Activated effector memory CD4-positive, alpha-beta T cell treated with Interleukin-2 at 50 U/mL for 16 hours (primary cell): Measurements from ENCODE around the gene IL36B.
A peak's percentile ranks its signal among the peaks of the same experiment; 100 is the strongest.
"Not testable (repeated sequence)": the region's sequence is repeated elsewhere in the genome, so short reads cannot be mapped to it uniquely, and the experiment has no call there.

Source experiments
- DNase-seq: peaks from one replicate; pipeline ENCODE4 v3.0.0-alpha.2; 2020

Gene IL36B

DNA sequence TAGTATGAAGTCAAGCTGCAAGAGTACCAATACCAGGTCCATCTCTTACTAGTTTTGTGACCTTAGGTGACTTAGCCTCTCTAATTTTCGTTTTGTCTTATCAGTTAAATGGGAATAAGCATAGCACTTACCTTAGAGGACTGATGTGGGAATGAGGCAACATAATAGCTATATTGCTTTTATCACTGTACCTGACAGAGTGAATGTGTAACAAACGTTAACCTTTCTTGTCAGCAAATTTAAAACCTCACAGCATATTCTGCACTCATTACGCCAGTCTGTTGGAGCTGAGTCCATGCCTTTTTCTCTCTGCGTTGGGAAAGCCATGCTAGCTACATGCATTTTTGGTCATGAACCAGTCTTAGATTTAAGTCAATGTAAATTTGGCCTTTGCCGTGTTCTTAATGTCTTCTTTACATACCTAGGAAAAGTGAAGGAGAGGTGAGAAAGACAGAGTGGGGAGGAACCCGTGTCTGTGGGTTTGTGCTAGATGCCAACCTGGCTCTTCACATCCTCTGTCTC lies at the start of gene IL36B:
Gene IL36B, minus strand, starts transcription at position 472 of the 522 bp plus-strand sequence.
- no peak for DNase-seq

DNA sequence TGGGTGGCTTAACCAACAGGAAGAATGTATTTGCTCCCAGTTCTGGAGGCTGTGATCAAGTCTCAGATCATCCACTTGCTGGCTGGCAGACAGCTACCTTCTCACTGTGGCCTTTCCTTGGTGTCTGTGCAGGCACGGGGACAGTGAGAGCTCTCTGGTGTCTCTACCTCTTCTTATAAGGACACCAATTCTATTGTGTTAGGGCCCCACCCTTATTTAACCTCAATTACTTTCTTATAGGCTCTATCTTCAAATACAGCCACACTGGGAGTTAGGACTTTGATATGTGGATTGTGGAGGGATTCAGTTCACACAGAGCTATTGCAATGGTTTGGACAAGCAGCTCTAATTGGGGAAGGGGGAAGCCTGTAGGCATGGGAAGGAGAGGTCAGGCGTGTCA lies 49.5 kb upstream of the IL36B start:
- no peak for DNase-seq

DNA sequence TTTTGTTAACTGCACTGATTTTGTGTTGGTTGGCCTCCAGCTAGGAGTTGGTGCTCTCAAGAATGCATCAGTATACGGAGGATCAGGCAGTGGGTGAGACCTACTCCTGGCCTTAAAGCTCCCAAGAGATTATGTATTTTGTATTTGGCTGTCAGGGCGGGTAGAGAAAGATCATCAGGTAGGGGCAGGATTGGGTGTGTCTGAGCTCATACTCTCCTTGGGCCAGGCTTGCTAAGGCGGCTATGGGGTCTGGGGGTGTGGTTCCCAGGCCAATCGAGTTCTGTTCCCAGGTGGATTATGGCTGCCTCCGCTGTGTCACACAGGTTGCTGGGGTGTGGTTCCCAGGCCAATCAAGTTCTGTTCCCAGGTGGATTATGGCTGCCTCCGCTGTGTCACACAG lies 45.9 kb upstream of the IL36B start:
- no peak for DNase-seq

DNA sequence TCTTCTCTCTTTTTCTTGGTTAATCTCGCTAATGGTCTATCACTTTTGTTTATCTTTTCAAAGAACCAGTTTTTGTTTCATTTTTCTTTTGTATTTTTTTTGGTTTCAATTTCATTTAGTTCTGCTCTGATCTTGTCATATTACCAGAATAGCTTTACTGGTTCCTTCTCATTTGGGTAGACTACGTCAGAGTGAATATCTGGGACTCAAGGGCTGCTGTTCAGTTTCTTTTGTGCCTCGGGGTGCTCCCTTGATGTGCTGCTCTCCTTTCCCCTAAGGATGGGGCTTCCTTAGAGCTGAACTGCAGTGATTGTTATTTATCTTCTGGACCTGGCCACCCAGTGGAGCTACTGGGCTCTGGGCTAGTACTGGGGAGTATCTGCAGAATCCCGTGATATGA lies 45.4 kb upstream of the IL36B start:
- DNase-seq: no peak

DNA sequence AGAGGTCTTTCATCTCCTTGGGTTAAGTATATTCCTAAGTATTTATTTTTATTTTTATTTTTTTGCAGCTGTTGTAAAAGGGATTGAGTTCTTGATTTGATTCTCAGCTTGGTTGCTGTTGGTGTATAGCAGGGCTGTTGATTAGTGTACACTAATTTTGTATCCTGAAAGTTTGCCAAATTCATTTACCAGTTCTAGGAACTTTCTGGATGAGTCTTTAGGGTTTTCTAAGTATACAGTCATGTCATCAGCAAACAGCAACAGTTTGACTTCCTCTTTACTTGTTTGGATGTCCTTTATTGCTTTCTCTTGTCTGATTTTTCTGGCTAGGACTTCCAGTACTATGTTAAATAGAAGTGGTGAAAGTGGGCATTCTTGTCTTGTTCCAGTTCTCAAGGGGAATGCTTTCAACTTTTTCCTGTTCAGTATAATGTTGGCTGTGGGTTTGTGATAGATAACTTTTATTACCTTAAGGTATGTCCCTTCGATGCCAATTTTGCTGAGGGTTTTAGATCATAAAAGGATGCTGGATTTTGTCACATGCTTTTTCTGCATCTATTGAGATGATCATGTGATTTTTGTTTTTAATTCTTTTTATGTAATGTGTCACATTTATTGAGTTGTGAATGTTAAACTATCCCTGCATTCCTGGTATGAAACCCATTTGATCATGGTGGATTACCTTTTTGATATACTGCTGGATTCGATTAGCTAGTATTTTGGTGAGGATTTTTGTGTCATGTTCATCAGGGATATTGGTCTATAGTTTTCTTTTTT lies 44.4 kb upstream of the IL36B start:
- DNase-seq: not testable (repeated sequence)

DNA sequence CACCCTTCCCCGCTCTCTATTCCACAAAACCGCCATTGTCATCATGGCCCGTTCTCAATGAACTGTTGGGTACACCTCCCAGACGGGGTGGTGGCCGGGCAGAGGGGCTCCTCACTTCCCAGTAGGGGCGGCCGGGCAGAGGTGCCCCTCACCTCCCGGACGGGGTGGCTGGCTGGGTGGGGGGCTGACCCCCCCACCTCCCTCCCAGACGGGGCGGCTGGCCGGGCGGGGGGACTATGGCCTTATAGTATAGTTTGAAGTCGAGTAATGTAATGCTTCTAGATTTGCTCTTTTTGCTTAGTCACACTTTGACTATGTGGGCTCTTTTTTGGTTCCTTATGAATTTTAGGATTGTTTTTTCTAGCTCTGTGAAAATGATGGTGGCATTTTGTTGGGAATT lies 43.6 kb upstream of the IL36B start:
- DNase-seq: not testable (repeated sequence)

DNA sequence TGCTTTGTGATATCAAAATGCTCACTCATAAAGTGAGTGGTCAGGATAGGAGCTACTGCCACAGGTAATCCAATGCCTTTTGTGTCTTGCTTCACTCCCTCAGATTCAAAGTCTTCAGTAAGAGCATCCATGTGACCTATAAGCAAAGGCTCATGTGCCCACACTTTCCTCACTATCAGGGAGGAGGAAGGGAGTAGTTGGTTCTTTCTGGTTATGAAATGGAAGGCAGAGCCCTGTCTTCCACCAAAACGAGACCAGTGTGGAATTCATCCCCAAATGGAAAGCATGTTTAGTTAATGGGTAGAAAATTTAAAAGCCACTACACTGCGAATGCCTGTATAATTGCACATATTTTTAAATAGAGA lies 40.9 kb upstream of the IL36B start:
- DNase-seq: no peak

DNA sequence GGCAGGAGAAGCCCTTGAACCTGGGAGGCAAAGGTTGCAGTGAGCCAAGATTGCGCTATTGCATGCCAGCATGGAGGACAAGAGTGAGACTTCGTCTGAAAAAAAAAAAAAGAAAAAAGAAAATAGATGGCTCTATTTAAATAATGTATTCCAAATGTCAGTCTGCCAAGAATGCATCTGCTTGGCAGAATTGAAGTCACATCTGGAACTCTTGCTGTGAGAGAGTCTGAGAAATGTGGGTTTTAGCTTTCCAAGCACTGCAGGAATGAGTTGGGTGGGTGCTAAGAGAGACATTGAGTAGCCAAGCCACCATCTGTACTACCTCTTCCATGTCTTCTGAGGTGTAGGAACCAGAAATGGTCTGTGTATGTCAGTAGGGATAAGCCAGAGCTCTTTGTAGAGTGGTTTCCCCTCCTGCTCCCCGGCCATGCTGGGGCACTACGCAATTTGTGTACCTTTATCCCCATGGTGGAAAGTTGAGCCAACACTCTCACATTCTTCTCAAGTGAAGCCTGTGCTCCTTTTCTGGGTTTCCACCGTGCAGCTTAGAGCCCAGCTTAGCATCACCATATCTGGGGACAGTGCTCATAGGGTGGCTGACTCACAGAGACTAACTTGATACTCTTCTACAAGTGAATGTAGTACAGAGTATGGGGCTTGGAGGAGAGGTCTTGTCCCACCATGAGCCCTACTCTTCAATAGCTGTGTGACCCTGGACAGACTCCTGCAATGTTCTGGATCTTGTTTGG lies 40.4 kb upstream of the IL36B start:
- no peak for DNase-seq

DNA sequence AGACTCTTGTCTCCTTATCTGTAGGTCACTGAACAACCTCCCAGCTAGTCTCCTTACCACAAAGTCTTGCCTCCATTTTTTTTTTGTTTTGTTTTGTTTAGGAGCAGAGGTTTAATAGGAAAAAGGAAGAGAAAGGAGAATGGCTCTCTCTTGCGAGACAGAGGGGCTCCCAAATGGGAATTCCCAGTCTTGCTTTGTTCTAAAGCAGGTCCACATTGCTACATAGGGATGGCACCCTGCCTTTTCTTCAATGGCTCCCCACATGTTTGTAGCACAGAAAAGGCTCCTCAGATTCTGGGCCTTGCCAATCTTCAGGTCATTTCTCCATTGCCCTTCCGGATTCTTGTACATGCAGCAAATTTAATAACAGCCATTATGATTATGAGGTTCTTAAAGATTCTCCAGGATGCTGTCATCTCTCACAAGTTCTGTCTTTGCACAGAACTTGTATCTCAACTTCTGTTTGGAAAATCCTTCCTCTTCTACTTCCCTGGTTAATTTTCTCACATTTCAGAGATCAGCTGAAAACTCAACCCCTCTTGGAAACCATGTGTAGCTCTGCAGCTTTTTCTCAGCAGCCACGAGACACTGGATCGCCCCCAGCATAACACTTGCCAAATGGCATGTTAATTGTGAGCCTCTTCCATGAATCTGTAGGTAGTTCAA lies 38.7 kb upstream of the IL36B start:
- DNase-seq: no peak

DNA sequence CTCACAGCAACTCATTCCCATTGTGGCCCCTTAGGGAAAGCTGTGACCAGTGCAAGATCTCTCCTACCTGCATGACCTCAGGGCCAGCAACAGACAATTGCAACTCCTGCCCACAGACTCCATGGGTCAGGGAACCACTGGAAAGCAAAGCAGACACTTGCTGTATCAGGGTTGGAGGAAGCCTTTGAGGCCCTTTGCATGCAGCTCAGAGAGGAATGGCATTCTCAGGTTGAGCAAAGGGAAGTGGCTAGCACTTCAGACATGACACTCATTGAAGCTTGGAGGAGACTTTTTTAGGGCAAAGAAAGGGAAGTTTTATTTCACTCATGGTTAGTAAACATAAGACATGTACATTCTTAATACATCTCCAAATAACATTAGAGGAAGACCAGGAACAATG lies 37.2 kb upstream of the IL36B start:
- DNase-seq: no peak

DNA sequence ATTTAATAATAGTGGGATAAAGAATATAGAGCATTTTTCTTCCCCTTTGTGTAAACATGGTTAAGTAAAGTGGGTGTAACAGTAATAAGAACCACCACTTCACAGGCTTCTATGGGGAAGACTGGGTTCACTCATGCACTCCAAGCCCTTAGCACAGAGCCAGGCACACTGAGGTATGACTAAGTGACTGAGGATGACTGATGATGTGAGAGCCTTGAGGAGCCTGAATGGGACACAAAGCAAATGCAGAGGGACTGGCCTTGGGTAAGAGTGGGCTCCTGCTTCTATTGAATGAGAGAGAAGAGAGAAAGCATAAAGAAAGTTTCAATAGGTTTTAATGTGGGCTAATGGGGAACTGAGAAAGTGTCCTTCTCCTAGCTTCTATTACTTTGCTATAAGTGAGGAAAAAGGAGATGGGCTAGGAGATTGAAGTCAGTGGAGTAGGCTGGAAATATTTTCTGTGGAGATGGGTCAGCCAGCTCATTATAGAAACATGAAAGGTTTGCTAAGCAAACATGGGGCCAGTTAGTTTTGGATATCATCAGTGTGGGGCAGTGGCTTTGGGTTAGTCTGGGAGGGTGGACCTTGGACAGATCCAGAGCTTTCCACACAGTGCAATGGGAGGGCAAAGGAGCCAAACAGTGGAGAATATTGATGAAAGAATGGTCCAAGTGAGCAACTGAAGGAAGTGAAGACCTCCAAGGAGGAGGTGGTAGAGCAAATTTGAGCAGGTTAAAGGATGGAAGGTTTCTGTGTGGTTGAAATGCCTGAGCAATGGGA lies 35.7 kb upstream of the IL36B start:
- no peak for DNase-seq

DNA sequence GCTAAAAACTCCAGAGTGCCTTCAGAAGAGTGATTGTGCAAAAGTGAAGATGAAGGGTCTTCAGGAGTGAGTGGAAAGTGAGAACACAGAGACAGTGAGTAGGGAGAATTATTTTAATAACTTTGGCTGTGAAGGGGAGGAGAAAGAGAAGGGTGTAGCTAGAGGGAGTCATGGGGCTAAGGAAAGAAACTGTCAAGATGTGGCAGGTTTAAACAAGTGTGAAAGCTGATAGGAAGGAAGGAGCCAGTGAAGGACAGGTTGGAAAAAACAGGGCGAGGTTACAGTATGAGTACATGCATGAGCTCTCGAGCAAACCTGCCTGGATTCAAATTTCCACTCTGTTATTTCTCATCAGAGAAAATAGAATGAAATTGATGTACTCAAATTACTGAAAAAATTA lies 32.9 kb upstream of the IL36B start:
- no peak for DNase-seq

DNA sequence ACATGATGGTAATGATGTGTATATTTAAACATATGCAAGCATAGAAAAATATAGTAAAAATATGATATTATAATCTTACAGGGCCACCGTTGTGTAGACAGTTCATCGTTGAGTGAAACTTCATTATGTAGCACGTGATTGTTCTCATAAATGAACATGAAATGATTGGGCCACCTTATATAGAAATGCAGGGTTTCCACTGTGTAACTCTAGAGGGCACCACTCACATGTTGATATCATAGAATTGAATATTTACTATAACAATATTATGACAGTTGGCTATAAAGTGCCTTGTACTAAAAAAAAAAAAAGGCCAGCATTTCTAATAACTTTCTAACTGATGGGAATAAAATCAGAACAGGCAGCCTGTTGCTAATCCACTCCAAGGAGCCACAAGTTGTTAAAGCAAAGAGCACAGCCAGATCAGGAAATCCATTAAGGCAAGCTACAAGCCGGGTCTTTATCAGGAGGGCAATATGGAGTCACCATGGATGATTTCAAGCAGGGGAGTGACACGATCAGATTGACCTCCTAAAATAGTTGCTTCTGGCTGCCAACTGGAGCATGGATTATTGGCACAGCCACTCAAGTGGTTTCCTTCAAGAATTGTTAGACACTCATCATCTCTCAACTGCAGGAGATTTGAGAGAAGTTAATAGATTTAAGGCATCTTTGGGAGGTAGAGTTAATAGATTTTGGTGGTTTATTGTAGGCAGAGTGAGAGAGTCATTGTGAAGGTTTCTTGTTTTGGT lies 31.8 kb upstream of the IL36B start:
- DNase-seq: no peak

DNA sequence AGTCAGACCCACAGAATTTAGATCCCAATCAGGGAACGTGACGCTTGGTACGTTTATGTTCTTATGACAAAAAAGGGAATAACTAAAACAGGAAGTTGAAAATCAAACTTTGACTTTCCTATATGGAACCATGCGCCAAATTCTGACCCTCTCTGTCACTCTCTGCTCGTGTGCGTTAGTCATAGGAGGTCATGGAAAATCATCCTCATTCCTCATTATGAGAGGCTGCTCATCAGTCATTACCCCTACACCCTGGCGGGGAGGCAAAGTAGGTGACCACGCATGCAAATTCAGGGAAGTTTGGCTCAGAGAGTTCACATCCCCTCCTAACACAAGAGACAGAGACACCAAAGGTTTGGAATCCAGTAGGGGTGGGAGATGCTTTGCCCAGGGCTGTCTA lies 30.6 kb upstream of the IL36B start:
- DNase-seq: no peak

DNA sequence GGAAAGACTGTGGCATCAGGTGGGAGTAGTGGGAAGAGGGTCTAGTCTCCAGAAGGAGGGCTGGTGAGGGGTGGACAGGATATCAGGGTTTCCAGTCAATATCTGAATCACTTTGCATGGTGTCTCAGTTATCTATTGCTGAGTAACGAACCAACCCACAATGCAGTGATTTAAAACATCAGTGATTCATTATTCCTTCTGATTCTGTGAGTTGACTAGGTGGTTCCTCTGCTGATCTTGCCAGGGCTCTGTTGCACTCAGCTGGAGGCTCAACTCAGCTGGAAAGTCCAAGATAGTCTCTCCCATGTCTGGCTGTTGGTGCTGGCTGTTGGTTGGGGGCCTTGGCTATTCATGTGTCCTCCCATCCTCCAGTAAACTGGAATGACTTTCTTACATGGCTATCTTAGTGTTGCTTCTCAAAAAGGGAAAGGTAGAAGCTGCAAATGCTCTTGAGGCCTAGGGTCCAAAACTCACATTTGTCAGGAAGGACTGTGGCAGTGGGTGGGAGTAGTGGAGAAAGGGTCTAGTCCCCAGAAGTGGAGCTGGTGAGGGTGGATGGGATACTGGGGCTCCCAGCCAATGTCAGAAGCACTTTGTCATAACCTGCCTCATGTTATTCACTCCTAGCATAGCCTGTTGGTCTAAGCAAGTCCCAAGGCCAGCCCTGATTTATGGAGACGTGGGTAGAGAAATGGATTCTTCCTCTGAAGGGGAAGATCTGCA lies 29.0 kb upstream of the IL36B start:
- no peak for DNase-seq

DNA sequence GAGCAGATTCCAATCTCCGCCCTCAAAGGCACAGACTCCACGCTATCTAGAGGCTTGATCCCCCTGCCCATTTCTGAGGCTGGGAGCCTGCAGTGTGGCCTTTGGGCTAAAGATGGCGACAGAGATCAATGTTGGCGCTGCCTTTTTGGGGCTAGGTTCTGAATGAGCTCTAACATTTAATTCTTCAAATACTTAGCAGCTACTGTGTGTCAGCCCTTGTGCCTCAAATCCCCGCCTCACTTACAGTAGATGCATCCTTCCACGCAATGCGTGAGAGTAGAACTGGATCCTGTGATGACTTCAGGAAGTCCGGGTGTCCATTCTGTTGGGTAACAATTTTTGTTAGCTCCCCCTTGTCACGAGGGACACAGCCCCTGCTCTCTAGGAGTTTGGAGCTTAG lies 27.5 kb upstream of the IL36B start:
- peak; percentile 2 for DNase-seq

DNA sequence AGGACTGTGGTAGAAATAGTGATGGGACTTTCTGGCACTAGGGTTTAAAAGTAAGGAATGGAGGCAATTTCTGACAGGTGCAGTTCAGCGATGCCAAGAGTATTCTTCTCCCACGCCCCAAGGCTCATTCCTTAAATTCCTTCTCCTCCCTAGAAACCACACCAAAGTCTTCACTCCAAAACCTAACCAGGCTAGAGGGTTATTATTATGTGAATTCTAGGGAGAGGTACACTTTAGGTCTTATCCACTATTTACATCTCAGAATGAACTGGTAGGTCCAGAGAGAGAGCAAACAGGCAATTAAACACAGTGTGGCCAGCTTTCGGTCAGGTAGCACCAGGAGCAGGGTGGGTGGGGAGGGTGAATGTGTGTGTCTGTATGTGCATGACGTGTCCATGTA lies 26.5 kb upstream of the IL36B start:
- DNase-seq: no peak

DNA sequence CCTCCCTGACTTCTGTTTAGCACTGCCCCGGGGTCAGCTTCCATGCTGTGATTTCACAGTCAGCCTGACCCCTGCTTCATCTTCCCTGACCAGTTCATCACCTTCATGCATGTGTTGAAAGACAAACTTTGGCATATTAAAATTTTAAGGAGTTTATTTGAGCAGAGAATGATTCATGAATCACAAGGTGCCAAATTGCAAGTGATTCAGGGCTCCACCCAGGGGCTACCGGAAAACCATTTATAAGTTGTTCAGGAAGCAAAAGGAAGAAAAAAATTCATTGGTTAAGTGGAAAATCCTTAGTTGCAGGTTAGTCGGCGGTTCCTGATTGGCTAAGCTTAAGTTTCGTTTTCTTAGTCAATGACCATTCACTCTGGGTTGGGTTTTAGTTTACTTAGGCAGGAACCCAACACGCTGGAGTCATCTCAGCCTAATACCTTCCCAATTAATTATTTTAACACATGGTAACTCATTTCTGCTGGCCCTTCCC lies 25.7 kb upstream of the IL36B start:
- no peak for DNase-seq

DNA sequence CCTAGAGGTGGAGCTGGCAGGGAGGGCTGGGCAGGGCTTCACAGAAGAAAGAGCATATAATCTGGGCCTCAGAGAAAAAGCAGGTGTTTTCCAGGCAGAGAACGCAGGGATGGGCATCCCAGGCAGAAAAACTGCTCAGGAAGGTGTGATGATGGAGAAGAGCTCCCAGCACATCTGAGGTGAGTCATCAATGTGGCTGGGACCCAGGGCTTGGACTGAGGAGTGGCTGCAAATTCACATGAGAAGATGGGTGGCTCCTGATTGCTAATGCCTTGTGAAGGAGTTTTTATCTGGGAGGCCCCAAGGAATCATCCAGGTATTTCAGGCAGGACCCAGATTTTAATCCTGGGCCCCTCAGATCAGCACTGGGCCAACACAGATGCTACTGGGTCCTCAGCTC lies 25.3 kb upstream of the IL36B start:
- no peak for DNase-seq

DNA sequence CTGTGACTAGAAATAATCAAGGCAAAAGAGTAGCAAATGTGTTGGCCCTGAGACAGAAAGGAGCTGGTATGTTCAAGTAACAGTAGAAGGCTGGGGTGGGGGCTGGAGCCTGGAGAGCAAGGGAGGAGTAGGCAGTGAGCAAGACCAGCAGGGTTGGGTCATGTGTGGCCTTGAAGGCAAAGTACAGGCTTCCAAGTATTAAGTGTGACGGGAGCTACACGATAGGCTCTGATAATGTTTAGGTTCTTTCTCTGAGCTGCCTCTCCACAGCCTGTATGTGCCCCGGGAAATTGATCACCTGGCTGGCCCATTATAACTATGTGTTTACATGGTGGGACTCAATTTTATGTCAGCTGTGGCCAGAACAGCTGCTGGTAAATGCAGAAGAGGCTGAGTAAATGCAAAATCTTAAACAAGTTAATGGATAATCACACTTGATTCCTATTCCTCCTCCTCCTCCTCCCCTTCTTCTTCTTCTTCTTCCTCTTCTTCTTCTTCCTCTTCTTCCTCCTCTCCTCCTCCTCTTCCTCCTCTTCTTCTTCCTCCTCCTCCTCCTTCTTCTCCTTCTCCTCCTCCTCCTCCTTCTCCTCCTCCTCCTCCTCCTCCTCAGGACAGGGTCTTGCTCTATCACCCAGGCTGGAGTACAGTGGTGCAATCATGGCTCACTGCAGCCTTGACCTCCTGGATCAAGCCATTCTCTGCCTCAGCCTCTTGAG lies 24.4 kb upstream of the IL36B start:
- DNase-seq: no peak

DNA sequence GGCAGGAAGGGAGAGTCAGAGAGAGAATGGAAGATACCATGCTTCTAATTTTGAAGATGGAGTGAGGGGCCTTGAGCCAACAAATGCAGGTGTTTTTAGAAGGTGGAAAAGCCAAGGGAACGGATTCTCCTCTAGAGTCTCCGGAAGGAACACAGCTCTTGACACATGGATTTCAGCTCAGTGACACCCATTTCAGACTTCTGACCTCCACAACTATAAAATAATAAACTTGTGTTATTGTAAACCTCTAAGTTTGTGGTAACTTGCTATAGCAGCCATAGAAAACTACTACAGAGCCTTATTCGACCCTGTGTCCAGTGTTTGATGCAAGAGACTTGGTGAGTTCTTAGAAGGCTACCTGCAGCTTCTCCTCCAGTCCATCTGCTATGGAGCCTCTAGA lies 22.9 kb upstream of the IL36B start:
- DNase-seq: no peak
